Natural killer cell (primary cell): Measurements from ENCODE around the gene ZBTB21. TPM values are rescaled to one million over a fixed set of nuclear protein-coding genes. Genes with fewer than 3 reads are reported as not detected.
"Not testable (repeated sequence)": the region's sequence is repeated elsewhere in the genome, so short reads cannot be mapped to it uniquely, and the experiment has no call there.

Experiments used
- ATAC-seq, 3 donors: fragments of 150-1000 bp in 2 of 3; fragments of 200-7000 bp in 1 of 3; cut with Tn5 transposase; 1 replicate in 1 of 3; 2 replicates in 2 of 3; pipeline ENCODE4 v1.10.0; 2021; ENCODE audit warnings: mild to moderate bottlenecking in 2 of 3, moderate library complexity in 2 of 3
- DNase-seq, 2 donors: peaks; one replicate each; pipeline versions ENCODE4 v3.0.0 to v3.0.0-alpha.2; 2013 to 2021; ENCODE audit warnings: mixed read lengths in 1 of 2
- H3K27ac ChIP-seq: one replicate; pipeline ENCODE4 v1.5.1; 2013; ENCODE audit warnings: mild to moderate bottlenecking, low read length
- H3K27me3 ChIP-seq: one replicate; pipeline ENCODE4 v1.6.1; 2013; ENCODE audit warnings: low read length; ENCODE audit not compliant: control insufficient read depth, insufficient read depth
- H3K36me3 ChIP-seq: one replicate; pipeline ENCODE4 v1.6.1; 2013; ENCODE audit warnings: low read length; ENCODE audit not compliant: control insufficient read depth, insufficient read depth
- H3K4me1 ChIP-seq: one replicate; pipeline ENCODE4 v1.6.1; 2013; ENCODE audit warnings: low read length; ENCODE audit not compliant: control insufficient read depth, insufficient read depth
- H3K4me3 ChIP-seq: one replicate; pipeline ENCODE4 v1.5.1; 2013; ENCODE audit warnings: low read length
- H3K9me3 ChIP-seq: one replicate; pipeline ENCODE4 v1.6.1; 2013; ENCODE audit warnings: low read length; ENCODE audit not compliant: control insufficient read depth, insufficient read depth
- H3K27ac Mint-ChIP-seq, 2 donors: one replicate each; pipeline ENCODE4 v1.8.0; 2022; ENCODE audit warnings: mild to moderate bottlenecking in 2 of 2, mixed read lengths in 2 of 2, moderate library complexity in 1 of 2
- H3K27me3 Mint-ChIP-seq, 2 donors: one replicate each; pipeline ENCODE4 v1.8.0; 2022; ENCODE audit warnings: low read depth in 2 of 2, mixed read lengths in 2 of 2
- H3K36me3 Mint-ChIP-seq: one replicate; pipeline ENCODE4 v1.8.0; 2022; ENCODE audit warnings: mixed read lengths
- H3K4me1 Mint-ChIP-seq, 2 donors: one replicate each; pipeline ENCODE4 v1.8.0; 2022; ENCODE audit warnings: mixed read lengths in 2 of 2
- H3K4me3 Mint-ChIP-seq: one replicate; pipeline ENCODE4 v1.8.0; 2022; ENCODE audit warnings: mild to moderate bottlenecking, moderate library complexity, mixed read lengths
- H3K9me3 Mint-ChIP-seq, 2 donors: one replicate each; pipeline ENCODE4 v1.8.0; 2022; ENCODE audit warnings: mixed read lengths in 2 of 2
- CTCF ChIP-seq: fragments of 200-600 bp; IDR thresholded peaks from one replicate; pipeline ENCODE4 v1.8.0; 2022; ENCODE audit warnings: antibody characterized with exemption
- WGBS: methylation state at CpG from one replicate; pipeline ENCODE4 v1.1.7; 2013; ENCODE audit warnings: missing lambda C conversion rate; ENCODE audit not compliant: insufficient coverage; 5-methylcytosine and 5-hydroxymethylcytosine counted together
- intact Hi-C: fragments of 100-400 bp; cut with micrococcal nuclease; formaldehyde crosslinking; loops from one replicate; pipeline ENCODE4 v1.14.2; 2022
- total RNA-seq, 4 donors: library from RNA; stranded (reverse); fragments of 120-200 nt in 1 of 4; gene quantifications; one replicate each; pipeline versions ENCODE4 v1.2.3 to v1.2.4, GENCODE V29; 2013 to 2022

ZBTB21 gene
- total RNA-seq, 3 donors from 2014 or later (not counting 1 experiment from before 2014, with no cell fraction given): 78.2 to 113 (median 100) TPM

DNA sequence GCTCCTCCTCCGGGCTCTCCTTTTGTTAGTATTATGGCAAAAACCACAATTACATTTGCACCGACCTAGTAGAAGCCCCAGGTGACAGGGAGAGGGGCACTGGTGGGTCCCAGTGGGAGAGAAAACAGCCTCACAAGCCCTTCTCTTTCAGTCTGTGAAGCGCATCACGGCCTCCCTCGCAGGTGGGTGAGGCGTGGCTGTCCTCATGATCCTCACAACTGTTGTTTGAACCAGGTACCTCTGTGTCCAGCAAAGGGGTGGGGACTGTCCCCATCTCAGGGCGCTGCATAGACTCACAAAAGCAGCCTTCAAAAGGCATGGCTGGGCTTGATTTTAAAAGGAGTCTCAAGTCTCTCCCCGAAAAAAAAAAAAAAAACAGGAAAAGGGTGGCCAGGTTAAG lies 48.4 kb downstream of the ZBTB21 start:
- Mint-ChIP-seq H3K27ac (no peak overlapping the region), H3K4me3 (no peak overlapping the region), H3K4me1 (peaks cover 0 to 5% of the 10 kb centered on the region in 2 donors), H3K27me3 (peaks cover 21 to 29% of the 10 kb centered on the region in 2 donors), H3K9me3 (no peaks in the 10 kb centered on the region), H3K36me3 (no peaks in the 10 kb centered on the region)
- Histone ChIP-seq H3K4me1 (no peaks in the 10 kb centered on the region), H3K9me3 (no peaks in the 10 kb centered on the region), H3K27ac (no peak overlapping the region), H3K36me3 (no peaks in the 10 kb centered on the region), H3K27me3 (no peaks in the 10 kb centered on the region), H3K4me3 (no peak overlapping the region)
- ATAC-seq (no peak), DNase-seq (no peak)
- TF ChIP-seq CTCF: no peak
- 21% methylated on average over 7 of the region's 8 CpGs for WGBS
- intact Hi-C loops: no loop called here

DNA sequence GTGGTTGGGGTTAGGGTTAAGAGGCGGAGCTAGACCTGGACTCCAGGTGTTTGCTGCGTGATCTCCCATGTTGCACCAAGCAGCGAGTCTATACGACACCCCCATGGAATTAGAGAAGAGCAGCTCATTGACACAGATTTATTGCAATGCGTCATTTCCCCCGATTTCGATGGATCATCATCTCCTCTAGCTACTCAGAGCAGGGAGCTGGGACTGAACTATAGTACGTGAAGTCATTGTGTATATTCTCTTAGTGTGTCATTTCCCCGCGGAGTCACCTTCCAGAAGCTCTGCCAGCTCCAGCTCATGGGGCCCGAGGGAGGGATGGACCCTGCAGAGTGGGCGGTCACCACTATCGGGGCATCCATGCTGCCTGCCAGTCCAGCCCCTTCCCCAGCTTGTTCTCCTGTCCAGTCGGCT lies 48.9 kb downstream of the ZBTB21 start:
- H3K36me3 ChIP-seq: no peaks in the 10 kb centered on the region
- H3K27me3 Mint-ChIP-seq: peaks cover 19 to 29% of the 10 kb centered on the region in 2 donors
- H3K4me1 ChIP-seq: no peaks in the 10 kb centered on the region
- H3K36me3 Mint-ChIP-seq: no peaks in the 10 kb centered on the region
- TF ChIP-seq CTCF: no peak
- H3K9me3 Mint-ChIP-seq: no peaks in the 10 kb centered on the region
- no peaks in the 10 kb centered on the region for H3K9me3 ChIP-seq
- no peaks in the 10 kb centered on the region for H3K27me3 ChIP-seq
- H3K27ac ChIP-seq: no peak overlapping the region
- H3K4me3 Mint-ChIP-seq: no peak overlapping the region
- 73% methylated on average over 14 of the region's 14 CpGs for WGBS
- H3K27ac Mint-ChIP-seq: no peak overlapping the region
- ATAC-seq (no peak), DNase-seq (no peak)
- H3K4me3 ChIP-seq: no peak overlapping the region
- intact Hi-C loops: no loop called here
- H3K4me1 Mint-ChIP-seq: peaks cover 0 to 6% of the 10 kb centered on the region in 2 donors

DNA sequence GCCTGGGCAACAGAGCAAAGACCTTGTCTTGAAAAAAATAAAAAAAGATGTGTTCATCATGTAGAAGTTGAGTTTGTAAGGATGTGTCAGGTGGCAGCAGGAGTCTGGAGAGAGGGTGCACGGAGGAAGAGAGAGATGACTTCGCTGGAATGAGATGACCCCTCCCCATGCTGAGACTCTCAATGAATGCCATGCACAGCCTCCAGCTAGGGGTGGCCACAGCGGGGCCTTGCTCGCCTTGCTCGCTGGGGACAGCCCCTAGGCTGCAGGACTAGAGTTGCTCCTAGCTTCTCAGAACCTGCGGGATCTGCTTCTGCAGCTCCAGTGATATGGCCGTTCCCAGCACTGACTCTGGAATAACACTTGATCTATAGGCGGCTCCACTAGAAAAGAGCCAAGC lies 49.8 kb downstream of the ZBTB21 start:
- Mint-ChIP-seq H3K4me1 (peaks cover 0 to 6% of the 10 kb centered on the region in 2 donors), H3K27me3 (peaks cover 17 to 29% of the 10 kb centered on the region in 2 donors), H3K27ac (no peak overlapping the region), H3K4me3 (no peak overlapping the region), H3K9me3 (no peaks in the 10 kb centered on the region), H3K36me3 (no peaks in the 10 kb centered on the region)
- no peaks in the 10 kb centered on the region for H3K4me1 ChIP-seq
- no peak for ATAC-seq
- no peaks in the 10 kb centered on the region for H3K36me3 ChIP-seq
- 90% methylated on average over 8 of the region's 8 CpGs for WGBS
- H3K27ac ChIP-seq: no peak overlapping the region
- DNase-seq: no peak
- H3K9me3 ChIP-seq: no peaks in the 10 kb centered on the region
- no peak overlapping the region for H3K4me3 ChIP-seq
- intact Hi-C loops: no loop called here
- no peak for TF ChIP-seq CTCF
- H3K27me3 ChIP-seq: no peaks in the 10 kb centered on the region

- intact Hi-C loops: not testable (repeated sequence)
Observed at GRCh38 chr21:41959697-41960096, 50.5 kb downstream of the ZBTB21 start.

More at GRCh38 chr21:41959697-41960096, 50.5 kb downstream of the ZBTB21 start:
- DNase-seq, H3K4me1 ChIP-seq, H3K9me3 ChIP-seq, ATAC-seq, H3K4me3 ChIP-seq, H3K27ac ChIP-seq, H3K9me3 Mint-ChIP-seq, H3K4me3 Mint-ChIP-seq, H3K27me3 ChIP-seq, H3K27ac Mint-ChIP-seq, H3K36me3 ChIP-seq, H3K4me1 Mint-ChIP-seq, H3K36me3 Mint-ChIP-seq: not testable (repeated sequence)
- WGBS: 93% methylated on average over 11 of the region's 11 CpGs
- peaks cover 16 to 29% of the 10 kb centered on the region in 2 donors for H3K27me3 Mint-ChIP-seq
